ENCODE data around the gene ATF6.

Gene ATF6

GRCh38 chr1:161993576-161993975, 227.5 kb downstream of the ATF6 start:
- DNase-seq (ENCODE audit: low read depth), result no peak
- no peak overlapping the region for H3K4me3 ChIP-seq (ENCODE audit: low read depth, low read length)
- no peak for TF ChIP-seq CTCF (IDR thresholded peaks at IDR 0.05; ENCODE audit: control insufficient read depth, extremely low read depth, insufficient read depth)

GRCh38 chr1:161994175-161994668, 228.1 kb downstream of the ATF6 start:
- DNase-seq (ENCODE audit: low read depth), result no peak
- no peak overlapping the region for H3K4me3 ChIP-seq (ENCODE audit: low read depth, low read length)
- no peak for TF ChIP-seq CTCF (IDR thresholded peaks at IDR 0.05; ENCODE audit: control insufficient read depth, extremely low read depth, insufficient read depth)

- no peak for DNase-seq (ENCODE audit: low read depth)
- no peak for TF ChIP-seq CTCF (IDR thresholded peaks at IDR 0.05; ENCODE audit: control insufficient read depth, extremely low read depth, insufficient read depth)
- no peak overlapping the region for H3K4me3 ChIP-seq (ENCODE audit: low read depth, low read length)
Observed at GRCh38 chr1:161997152-161997551, 231.0 kb downstream of the ATF6 start.

GRCh38 chr1:161998811-161999210, 232.7 kb downstream of the ATF6 start:
- no peak overlapping the region for H3K4me3 ChIP-seq (ENCODE audit: low read depth, low read length)
- no peak for TF ChIP-seq CTCF (IDR thresholded peaks at IDR 0.05; ENCODE audit: control insufficient read depth, extremely low read depth, insufficient read depth)
- no peak for DNase-seq (ENCODE audit: low read depth)

- DNase-seq (ENCODE audit: low read depth), result no peak
- no peak overlapping the region for H3K4me3 ChIP-seq (ENCODE audit: low read depth, low read length)
- TF ChIP-seq CTCF (IDR thresholded peaks at IDR 0.05; ENCODE audit: control insufficient read depth, extremely low read depth, insufficient read depth), result no peak
Observed at GRCh38 chr1:161999301-162000052, 233.4 kb downstream of the ATF6 start.

GRCh38 chr1:162000053-162000420, 233.9 kb downstream of the ATF6 start:
- no peak for TF ChIP-seq CTCF (IDR thresholded peaks at IDR 0.05; ENCODE audit: control insufficient read depth, extremely low read depth, insufficient read depth)
- no peak for DNase-seq (ENCODE audit: low read depth)
- H3K4me3 ChIP-seq (ENCODE audit: low read depth, low read length), result no peak overlapping the region
